ENCODE measurements around the gene INSIG1. TPM values are rescaled to one million over a fixed set of nuclear protein-coding genes. Genes with fewer than 3 reads are reported as not detected.

INSIG1 gene
- total and polyA plus RNA-seq, 12 donors = 9.9 to 249 (median 56.1) TPM

GRCh38 chr7:155358066-155358947 is 60.6 kb downstream of the INSIG1 start:
- no peak overlapping the region for H3K4me3 ChIP-seq
- no peaks in the 10 kb centered on the region for H3K9me3 ChIP-seq (replicated peaks in 1 of 3)
- WGBS, 4 donors = 33 to 47% (median 46%) methylated on average over 13 to 40 of the region's 40 CpGs
- no peaks in the 10 kb centered on the region for H3K36me3 ChIP-seq (replicated peaks in 1 of 2)
- intact Hi-C loops (cut with DNase I) = no loop called here
- DNase-seq = no peak
- H3K27ac ChIP-seq = no peak overlapping the region
- TF ChIP-seq CTCF (IDR thresholded peaks at IDR 0.05) (no peak), POLR2A (IDR thresholded peaks at IDR 0.05) (no peak)
- peaks cover 11% of the 10 kb centered on the region for H3K27me3 ChIP-seq
- no peaks in the 10 kb centered on the region for H3K4me1 ChIP-seq (replicated peaks in 1 of 2)

- Histone ChIP-seq H3K4me3 (no peak overlapping the region), H3K27ac (no peak overlapping the region), H3K4me1 (replicated peaks in 1 of 2) (no peaks in the 10 kb centered on the region), H3K9me3 (replicated peaks in 1 of 3) (no peaks in the 10 kb centered on the region), H3K36me3 (replicated peaks in 1 of 2) (no peaks in the 10 kb centered on the region), H3K27me3 (peaks cover 11% of the 10 kb centered on the region)
- TF ChIP-seq POLR2A (IDR thresholded peaks at IDR 0.05) (no peak), CTCF (IDR thresholded peaks at IDR 0.05) (no peak)
- intact Hi-C loops (cut with DNase I) = no loop called here
- 57 to 68% (median 63%) methylated on average over 13 to 16 of the region's 16 CpGs for WGBS, 4 donors
- DNase-seq = no peak
Observed at GRCh38 chr7:155358948-155359712, 61.5 kb downstream of the INSIG1 start.

Other genes starting within 250 kb of the INSIG1 start
- not detected for gene HTR5A, start 227.6 kb upstream of the INSIG1 start, total RNA-seq
- gene HTR5A, start 227.6 kb upstream of the INSIG1 start, polyA plus RNA-seq = not detected
- gene EN2, start 160.3 kb downstream of the INSIG1 start, total RNA-seq = under 1 TPM in 6 of 9 donors, not detected in 3; 0.08 to 0.42 (median 0.13) TPM
- gene EN2, start 160.3 kb downstream of the INSIG1 start, polyA plus RNA-seq = under 1 TPM; 0.07 to 0.24 (median 0.13) TPM
- gene CNPY1, start 248.7 kb downstream of the INSIG1 start, total RNA-seq = not detected
- not detected for gene CNPY1, start 248.7 kb downstream of the INSIG1 start, polyA plus RNA-seq

Measured in adrenal gland (tissue), 12 donors.